Neural cell (in vitro differentiated cells): ENCODE measurements around the gene SPI1.

Experiments used
- EZH2 ChIP-seq: fragments of 200-600, 300-800 bp; shearing (Covaris generic), sonication (generic); IDR thresholded peaks from 2 replicates; pipeline ENCODE4 v1.6.1; 2014; ENCODE audit warnings: antibody characterized with exemption, low read length, borderline replicate concordance, mild to moderate bottlenecking; ENCODE audit not compliant: insufficient read depth, poor library complexity, severe bottlenecking
- POLR2AphosphoS5 ChIP-seq: IDR thresholded peaks from 2 replicates; pipeline ENCODE4 v1.6.1; 2012
- SMC3 ChIP-seq: fragments of 450-650 bp; conservative IDR thresholded peaks from 2 replicates; pipeline ENCODE4 v1.6.1; 2014; ENCODE audit warnings: antibody characterized with exemption, mild to moderate bottlenecking, moderate library complexity; ENCODE audit not compliant: poor library complexity
- TF ChIP-seq, protein P1 (sequence below): fragments of 450-650 bp; IDR thresholded peaks from 2 replicates; pipeline ENCODE4 v1.5.1; 2014; ENCODE audit warnings: antibody characterized with exemption, mild to moderate bottlenecking, moderate library complexity; ENCODE audit not compliant: poor library complexity, severe bottlenecking
- TF ChIP-seq, protein P2 (sequence below): IDR thresholded peaks from 2 replicates; pipeline ENCODE4 v1.6.1; 2012; ENCODE audit warnings: borderline replicate concordance

DNA sequence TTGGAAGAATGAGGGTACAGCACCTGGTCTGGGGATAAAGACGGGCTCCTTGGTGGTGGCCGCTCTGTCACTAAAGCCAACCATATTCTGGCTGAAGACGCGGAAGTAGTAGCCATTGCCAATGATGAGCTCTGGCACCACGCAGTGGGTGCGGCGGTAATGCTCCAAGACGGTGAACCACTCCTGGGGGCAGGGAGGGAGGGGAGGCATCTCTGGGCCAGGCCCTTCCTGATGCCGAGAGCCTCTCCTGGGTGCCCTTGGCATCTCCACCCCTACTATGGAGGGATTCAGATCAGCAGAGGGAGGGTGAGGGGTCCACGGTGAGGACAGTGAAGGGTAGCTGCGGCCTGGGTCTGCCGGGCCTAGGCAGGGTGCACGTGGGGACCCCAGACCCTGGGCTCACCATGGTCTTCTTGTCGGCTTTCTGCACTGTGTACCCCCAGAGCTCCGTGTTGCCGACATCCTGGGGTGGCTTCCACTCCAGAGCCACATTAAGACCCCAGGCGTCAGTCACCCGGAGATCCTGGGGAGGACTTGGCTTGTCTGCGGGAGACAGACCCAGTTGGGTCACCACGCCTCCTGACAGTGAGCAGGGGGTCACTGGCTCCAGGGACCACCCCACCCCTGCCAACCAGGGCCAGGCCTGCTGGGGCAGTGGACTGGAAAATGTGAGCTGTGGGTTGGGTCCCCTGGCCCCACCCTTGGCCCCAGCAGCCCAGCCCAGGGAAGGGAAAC is 45.4 kb downstream of the SPI1 start:
- TF ChIP-seq, protein P1, sequence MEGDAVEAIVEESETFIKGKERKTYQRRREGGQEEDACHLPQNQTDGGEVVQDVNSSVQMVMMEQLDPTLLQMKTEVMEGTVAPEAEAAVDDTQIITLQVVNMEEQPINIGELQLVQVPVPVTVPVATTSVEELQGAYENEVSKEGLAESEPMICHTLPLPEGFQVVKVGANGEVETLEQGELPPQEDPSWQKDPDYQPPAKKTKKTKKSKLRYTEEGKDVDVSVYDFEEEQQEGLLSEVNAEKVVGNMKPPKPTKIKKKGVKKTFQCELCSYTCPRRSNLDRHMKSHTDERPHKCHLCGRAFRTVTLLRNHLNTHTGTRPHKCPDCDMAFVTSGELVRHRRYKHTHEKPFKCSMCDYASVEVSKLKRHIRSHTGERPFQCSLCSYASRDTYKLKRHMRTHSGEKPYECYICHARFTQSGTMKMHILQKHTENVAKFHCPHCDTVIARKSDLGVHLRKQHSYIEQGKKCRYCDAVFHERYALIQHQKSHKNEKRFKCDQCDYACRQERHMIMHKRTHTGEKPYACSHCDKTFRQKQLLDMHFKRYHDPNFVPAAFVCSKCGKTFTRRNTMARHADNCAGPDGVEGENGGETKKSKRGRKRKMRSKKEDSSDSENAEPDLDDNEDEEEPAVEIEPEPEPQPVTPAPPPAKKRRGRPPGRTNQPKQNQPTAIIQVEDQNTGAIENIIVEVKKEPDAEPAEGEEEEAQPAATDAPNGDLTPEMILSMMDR: no peak
- TF ChIP-seq EZH2: no peak
- no peak for TF ChIP-seq POLR2AphosphoS5
- TF ChIP-seq, protein P2, sequence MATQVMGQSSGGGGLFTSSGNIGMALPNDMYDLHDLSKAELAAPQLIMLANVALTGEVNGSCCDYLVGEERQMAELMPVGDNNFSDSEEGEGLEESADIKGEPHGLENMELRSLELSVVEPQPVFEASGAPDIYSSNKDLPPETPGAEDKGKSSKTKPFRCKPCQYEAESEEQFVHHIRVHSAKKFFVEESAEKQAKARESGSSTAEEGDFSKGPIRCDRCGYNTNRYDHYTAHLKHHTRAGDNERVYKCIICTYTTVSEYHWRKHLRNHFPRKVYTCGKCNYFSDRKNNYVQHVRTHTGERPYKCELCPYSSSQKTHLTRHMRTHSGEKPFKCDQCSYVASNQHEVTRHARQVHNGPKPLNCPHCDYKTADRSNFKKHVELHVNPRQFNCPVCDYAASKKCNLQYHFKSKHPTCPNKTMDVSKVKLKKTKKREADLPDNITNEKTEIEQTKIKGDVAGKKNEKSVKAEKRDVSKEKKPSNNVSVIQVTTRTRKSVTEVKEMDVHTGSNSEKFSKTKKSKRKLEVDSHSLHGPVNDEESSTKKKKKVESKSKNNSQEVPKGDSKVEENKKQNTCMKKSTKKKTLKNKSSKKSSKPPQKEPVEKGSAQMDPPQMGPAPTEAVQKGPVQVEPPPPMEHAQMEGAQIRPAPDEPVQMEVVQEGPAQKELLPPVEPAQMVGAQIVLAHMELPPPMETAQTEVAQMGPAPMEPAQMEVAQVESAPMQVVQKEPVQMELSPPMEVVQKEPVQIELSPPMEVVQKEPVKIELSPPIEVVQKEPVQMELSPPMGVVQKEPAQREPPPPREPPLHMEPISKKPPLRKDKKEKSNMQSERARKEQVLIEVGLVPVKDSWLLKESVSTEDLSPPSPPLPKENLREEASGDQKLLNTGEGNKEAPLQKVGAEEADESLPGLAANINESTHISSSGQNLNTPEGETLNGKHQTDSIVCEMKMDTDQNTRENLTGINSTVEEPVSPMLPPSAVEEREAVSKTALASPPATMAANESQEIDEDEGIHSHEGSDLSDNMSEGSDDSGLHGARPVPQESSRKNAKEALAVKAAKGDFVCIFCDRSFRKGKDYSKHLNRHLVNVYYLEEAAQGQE: no peak
- TF ChIP-seq SMC3: no peak
